ENCODE measurements around the gene CYP24A1.

Gene CYP24A1

DNA sequence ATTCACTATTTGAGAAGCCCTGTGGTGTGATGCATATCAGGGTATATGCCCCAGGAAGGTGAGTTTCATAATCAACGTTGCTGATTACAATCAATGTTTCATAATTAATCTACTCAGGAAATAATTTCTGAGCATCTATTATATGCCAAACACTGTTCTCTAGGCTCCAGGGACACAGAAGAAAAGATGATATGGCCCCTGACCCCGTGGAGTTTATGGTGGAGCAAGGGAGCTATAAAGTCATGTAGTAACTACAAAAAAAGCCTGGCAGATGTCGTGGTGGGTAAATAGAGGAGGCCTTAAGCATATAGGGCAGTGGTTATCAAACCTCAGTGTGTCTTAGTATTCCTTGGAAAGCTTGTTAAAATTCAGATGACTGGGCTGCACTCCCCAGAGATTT is 63.3 kb downstream of the CYP24A1 start:
- DNase-seq = no peak

DNA sequence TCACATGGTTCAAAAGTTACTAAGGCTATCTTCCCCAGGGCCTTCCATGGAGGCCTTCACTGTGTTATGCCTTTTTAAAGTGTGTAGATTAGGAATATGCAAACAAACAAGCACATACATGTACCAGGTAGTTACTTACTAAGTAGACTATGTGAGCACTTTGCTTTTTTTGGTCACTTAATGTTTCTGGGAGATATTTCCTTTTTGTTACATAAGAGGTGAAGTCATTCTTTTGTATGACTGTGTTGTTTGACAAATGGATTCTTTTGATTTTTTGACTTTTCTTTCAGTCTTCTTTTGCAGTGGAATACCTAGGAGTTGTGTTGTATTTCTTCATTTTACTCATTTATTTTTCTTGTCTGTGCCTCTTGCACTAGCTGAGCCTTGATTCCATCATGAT is 63.7 kb downstream of the CYP24A1 start:
- DNase-seq = no peak

DNA sequence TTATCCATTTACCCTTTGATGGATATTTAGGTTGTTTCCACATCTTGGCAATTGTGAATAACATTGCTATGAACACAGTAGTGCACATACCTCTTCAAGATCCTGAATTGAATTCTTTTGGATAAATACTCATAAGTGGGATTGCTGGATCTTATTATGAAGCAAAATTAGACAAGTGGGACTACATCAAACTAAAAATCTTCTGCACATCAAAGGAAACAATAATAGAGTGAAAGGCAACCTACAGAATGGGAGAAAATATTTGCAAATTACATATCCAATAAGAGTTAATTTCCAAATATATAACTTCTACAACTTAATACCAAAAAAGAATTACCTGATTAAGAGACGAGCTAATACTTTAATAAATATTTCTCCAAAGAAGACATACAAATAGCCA is 65.0 kb downstream of the CYP24A1 start:
- DNase-seq = no peak

DNA sequence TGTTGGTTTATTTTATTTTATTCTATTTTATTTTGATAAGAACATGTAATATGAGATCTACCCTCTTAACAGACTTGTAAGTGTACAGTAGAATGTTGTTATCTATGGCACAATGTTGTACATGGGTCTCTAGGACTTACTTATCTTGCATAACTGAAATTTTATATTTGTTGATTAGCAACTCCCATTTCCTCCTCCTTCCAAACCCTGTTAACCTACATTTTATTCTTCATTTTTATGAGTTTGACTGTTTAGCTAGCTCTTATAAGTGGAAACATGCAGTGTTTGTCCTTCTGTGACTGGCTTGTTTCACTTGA is 65.5 kb downstream of the CYP24A1 start:
- no peak for DNase-seq

DNA sequence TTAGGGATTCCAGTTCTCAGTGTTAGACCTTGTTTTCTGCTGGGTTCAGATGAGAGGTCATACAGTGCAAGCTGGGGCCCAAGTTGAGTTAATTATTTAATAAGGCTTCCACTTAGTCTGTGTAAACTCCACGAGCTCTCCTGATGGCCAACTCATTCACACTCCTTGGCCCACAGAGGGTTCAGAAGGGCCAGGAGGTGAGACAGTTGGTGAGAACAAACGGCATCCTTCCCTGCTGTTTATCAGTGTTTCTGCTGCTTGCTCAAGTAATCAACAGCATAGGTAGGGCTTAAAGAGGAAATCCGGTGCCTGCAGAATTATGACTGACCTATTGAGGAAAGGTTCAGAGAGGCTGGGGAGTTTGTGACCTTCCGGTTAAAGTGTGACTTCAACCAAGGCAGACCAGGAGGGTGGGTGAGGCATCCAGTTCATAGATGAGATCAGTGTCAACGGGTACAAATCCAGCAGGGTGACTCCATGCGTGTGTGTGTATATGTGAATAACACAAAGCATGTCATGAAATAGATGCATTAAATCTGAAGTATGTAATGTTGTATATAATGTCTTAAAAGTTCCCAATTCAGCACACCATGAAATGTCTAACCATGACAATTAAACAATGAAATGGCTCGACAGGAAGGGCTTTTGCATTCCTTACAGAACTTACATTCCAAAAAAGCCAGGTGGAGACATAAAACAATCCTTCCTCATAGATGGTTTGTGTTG is 66.0 kb downstream of the CYP24A1 start:
- no peak for DNase-seq

DNA sequence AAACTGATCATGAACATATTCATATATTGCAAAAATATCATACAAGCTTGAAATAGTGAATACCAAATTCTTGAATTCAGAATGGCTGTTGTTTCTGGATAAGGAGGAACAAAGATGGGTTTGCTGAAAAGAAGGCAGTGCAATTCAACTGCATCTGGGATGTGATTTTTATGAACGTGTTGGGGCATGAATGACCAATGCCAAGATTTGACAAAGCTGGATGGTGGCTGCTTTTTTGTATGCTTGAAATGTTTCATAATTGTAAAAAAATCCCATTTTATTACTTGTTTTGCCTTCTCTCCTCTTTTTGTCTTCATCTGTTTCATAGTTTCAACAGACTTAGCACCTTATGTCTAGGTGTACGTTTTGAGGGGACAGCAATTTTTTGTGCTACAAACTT is 66.6 kb downstream of the CYP24A1 start:
- no peak for DNase-seq

DNA sequence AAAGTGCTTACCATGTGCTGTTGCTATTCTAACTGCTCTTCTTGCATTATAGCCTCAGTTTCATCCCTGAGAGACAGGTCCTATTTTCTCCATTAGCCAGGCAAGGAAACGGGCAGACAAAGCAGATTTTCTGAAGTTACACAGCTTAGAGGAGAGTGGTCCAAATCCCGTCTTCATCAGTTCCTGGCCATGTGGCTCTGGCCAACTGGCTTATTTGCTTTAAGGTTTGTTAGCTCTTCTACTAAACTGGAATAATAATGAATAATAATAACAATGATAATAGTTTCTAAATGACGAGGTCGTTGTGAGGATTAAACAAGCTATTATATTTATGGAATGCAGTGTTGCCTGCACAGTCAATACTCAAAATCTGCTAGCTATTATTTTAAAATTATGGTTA is 67.6 kb downstream of the CYP24A1 start:
- no peak for DNase-seq

DNA sequence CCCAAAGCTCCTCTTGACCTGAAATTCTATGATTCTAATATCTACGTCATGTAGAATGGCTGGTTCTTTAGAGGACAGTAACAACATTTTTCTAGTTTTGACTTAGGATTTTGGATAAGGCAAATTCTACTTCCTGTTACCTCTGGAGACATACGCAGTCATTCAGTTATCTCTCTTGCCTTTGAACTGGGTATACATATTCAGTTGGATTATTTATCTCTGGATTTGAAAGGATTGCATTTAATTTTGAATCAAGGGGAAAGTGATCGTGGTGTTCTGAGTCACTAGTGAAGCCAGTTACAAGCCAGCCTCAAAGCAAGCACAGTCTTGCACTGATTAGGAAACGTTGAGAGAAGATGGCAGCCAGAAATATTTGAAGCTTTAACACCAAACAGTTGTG is 68.1 kb downstream of the CYP24A1 start:
- DNase-seq = no peak

DNA sequence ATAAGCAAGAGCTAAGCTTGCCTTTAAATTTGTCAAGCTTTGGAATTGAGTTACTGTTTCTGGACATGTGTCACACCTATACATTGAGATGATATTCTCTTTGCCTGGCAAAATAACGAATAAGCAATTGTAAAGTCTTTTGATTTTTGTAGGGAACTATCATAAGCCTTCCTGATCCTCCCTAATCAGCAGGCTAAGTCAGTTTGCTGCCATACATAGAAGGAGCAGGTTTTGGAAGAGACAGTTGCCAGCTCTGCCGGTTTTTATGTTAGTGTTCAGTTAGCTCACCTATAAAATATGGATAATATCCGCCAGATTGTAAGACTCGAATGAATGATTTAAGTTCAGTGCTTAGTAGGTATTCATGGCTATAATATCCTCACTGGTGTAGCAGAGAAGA is 69.0 kb downstream of the CYP24A1 start:
- no peak for DNase-seq

DNA sequence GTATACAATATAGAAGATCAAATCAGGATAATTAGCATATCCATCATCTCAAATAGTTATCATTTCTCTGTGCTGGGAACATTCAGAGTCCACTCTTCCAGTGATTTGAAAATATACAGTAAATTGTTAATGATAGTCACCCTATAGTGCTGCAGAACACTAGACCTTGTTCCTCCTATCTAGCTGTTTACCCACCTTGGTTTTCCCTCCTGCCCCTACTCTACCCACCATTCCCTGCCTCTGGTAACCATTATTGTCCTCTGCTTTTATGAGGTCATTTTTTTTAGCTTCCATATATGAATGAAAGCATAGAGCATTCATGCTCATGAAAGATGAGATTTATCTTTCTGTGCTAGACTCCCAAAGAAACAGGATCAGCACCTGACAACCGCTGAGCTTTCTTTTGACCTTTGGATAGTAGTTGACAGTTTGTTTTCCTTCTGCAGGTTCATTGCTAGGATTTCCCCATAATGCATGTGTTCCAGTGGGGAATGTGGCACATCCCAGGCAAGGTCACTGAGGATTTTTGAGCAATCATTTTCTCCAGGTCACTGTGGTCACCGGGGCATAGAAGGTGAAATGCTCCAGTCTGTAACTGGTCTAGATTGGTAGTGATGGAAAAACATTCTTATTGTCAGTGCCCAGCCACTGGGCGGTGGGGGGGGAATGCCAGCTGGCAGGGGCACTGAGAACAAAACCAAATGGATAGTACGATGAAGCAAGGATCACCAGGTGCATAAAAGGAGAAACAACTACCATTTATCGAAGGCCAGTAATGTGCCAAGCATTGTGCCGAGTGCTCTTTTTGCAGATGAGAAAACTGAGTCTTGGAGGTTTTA is 69.8 kb downstream of the CYP24A1 start:
- no peak for DNase-seq

All from cortex of kidney (tissue), 1 donor.